Osteoblast (primary cell): Measurements from ENCODE around the gene BTBD1. TPM values are rescaled to one million over a fixed set of nuclear protein-coding genes. Genes with fewer than 3 reads are reported as not detected.

Experiments used
- DNase-seq: peaks from one replicate; pipeline ENCODE4 v3.0.0; 2011; ENCODE audit warnings: low spot score, mixed read lengths; ENCODE audit not compliant: insufficient read length; ENCODE audit errors: missing footprints
- H2AFZ ChIP-seq: 2 replicates; pipeline ENCODE4 v1.6.0; 2011; ENCODE audit warnings: mild to moderate bottlenecking, low read length
- H3K27ac ChIP-seq: 2 replicates; pipeline ENCODE4 v1.5.1; 2011; ENCODE audit warnings: mild to moderate bottlenecking, low read depth, low read length, moderate library complexity
- H3K27me3 ChIP-seq: 2 replicates; pipeline ENCODE4 v1.6.0; 2012; ENCODE audit warnings: mild to moderate bottlenecking, control low read depth, inconsistent platforms, low read length, moderate library complexity; ENCODE audit not compliant: insufficient read depth
- H3K36me3 ChIP-seq: 2 replicates; pipeline ENCODE4 v1.5.1; 2011; ENCODE audit warnings: mild to moderate bottlenecking, low read length, control low read depth, moderate library complexity; ENCODE audit not compliant: insufficient read depth
- H3K4me1 ChIP-seq: 2 replicates; pipeline ENCODE4 v1.5.1; 2011; ENCODE audit warnings: mild to moderate bottlenecking, low read length, control low read depth, moderate library complexity; ENCODE audit not compliant: insufficient read depth
- H3K4me2 ChIP-seq: 2 replicates; pipeline ENCODE4 v1.6.0; 2011; ENCODE audit warnings: mild to moderate bottlenecking, low read length; ENCODE audit not compliant: insufficient read depth
- H3K4me3 ChIP-seq: fragments of 200-600 bp; sonication (generic); 3 replicates; pipeline ENCODE4 v1.5.1; 2012; ENCODE audit warnings: mild to moderate bottlenecking, low read length, inconsistent platforms; ENCODE audit not compliant: insufficient read depth
- H3K79me2 ChIP-seq: 2 replicates; pipeline ENCODE4 v1.6.0; 2012; ENCODE audit warnings: mild to moderate bottlenecking, low read length, control low read depth, inconsistent platforms; ENCODE audit not compliant: insufficient read depth
- H3K9me3 ChIP-seq: 2 replicates; pipeline ENCODE4 v1.5.1; 2011; ENCODE audit warnings: low read depth, low read length, control low read depth
- H4K20me1 ChIP-seq: 2 replicates; pipeline ENCODE4 v1.6.0; 2012; ENCODE audit warnings: mild to moderate bottlenecking, low read length, control low read depth; ENCODE audit not compliant: insufficient read depth
- total RNA-seq: library from RNA; depleted of rRNA; stranded (reverse); fragments of >200 nt; gene quantifications from 2 replicates; pipeline ENCODE4 v1.2.3, GENCODE V29; 2012
- TF ChIP-seq, protein P1 (sequence below): IDR thresholded peaks from 2 replicates; pipeline ENCODE4 v1.5.1; 2011; ENCODE audit warnings: mild to moderate bottlenecking, low read depth, low read length, moderate library complexity; ENCODE audit errors: extremely low read depth

BTBD1 gene
- total RNA-seq, 1 donor = 88.3 TPM

DNA sequence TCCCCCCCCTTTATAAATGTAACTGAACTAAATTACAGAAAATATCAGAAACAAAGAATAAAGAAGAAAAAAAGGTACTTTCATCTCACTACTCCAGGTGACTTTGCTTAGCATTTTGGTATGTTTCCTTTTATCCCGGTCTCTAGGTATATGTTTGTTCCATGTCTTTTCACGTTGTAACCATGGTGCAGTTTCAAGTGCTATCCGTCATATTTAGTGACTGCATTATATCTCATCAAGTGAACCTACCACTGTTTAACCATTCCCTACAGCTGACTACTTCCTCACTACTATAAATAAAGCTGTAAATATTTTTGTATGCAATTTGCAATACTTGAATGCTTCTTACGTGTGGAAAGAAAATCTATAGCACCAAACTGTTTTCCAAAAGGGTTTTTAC, 2.2 kb downstream of the BTBD1 start:
- Histone ChIP-seq H2AFZ (no peak overlapping the region), H3K4me2 (peak overlapping the region; percentile 96), H3K79me2 (peaks cover 68% of the 10 kb centered on the region), H3K4me3 (peak overlapping the region; percentile 94), H3K27me3 (no peaks in the 10 kb centered on the region), H3K4me1 (peaks cover 30% of the 10 kb centered on the region), H3K36me3 (no peaks in the 10 kb centered on the region), H4K20me1 (peaks cover 46% of the 10 kb centered on the region), H3K9me3 (no peaks in the 10 kb centered on the region), H3K27ac (peak overlapping the region; percentile 86)
- TF ChIP-seq, protein P1, sequence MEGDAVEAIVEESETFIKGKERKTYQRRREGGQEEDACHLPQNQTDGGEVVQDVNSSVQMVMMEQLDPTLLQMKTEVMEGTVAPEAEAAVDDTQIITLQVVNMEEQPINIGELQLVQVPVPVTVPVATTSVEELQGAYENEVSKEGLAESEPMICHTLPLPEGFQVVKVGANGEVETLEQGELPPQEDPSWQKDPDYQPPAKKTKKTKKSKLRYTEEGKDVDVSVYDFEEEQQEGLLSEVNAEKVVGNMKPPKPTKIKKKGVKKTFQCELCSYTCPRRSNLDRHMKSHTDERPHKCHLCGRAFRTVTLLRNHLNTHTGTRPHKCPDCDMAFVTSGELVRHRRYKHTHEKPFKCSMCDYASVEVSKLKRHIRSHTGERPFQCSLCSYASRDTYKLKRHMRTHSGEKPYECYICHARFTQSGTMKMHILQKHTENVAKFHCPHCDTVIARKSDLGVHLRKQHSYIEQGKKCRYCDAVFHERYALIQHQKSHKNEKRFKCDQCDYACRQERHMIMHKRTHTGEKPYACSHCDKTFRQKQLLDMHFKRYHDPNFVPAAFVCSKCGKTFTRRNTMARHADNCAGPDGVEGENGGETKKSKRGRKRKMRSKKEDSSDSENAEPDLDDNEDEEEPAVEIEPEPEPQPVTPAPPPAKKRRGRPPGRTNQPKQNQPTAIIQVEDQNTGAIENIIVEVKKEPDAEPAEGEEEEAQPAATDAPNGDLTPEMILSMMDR = no peak
- DNase-seq = no peak

DNA sequence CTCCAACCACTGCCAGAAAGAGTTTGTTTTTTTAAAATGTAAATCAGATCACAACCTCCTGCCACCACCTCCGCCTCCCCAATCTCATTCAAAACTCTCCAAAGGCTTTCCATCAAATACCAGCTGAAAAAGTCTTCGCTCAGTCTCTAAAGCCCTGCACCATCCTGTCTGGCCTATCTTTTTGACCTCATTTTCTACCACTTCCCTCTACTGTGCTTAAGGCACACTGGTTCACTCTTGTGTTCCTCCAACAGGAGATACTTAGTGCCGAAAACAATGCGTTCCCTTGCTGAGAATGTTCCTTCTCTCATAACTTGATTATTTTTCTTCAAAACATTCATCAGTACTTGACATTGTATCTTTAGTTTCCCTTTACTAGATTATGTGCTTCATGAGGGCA, 3.5 kb downstream of the BTBD1 start:
- H3K4me2 ChIP-seq = no peak overlapping the region
- H3K36me3 ChIP-seq = no peaks in the 10 kb centered on the region
- H3K79me2 ChIP-seq = peaks cover 81% of the 10 kb centered on the region
- TF ChIP-seq, protein P1 = no peak
- no peaks in the 10 kb centered on the region for H3K9me3 ChIP-seq
- DNase-seq = no peak
- no peak overlapping the region for H3K4me3 ChIP-seq
- no peak overlapping the region for H3K27ac ChIP-seq
- peaks cover 53% of the 10 kb centered on the region for H4K20me1 ChIP-seq
- H3K27me3 ChIP-seq = no peaks in the 10 kb centered on the region
- peaks cover 29% of the 10 kb centered on the region for H3K4me1 ChIP-seq
- no peak overlapping the region for H2AFZ ChIP-seq

DNA sequence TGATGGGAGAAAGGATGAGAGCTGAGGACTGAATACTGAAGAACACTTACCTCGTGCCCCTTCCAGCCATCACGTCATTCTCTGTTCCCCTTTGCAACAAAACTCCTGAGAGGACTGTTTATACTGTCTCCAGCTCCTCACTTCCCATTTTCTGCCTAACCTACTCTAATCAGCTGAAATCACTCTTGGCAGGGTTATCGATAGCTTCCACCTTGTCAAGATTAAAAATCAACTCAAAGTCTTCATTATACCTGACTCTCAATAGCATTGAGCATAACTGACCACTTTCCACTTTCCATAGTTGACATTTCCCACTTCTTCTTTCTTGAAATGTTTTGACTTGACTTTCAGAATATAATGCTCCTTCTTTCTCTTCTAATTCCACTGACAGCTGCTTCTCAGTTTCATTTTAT, 4.3 kb downstream of the BTBD1 start:
- no peak overlapping the region for H2AFZ ChIP-seq

DNA sequence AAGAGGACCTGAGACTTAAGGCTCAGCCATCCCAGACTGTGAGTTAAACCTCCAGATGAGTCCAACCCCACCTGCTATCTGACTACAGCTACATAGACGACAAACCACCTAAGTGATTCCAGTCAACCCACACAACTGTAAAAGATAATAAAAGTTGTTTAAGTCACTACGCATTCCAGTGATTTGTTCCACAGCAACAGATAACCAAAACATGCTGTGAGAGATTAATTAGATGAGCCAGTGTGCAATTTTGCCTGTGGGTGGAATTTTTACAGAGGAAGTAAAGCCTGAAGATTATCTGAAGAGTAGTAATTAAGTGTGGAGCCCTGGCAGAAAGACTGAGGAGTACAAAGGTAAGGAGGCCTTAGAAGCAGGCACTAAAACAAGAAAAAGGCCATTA, 5.4 kb downstream of the BTBD1 start:
- H3K27me3 ChIP-seq = no peaks in the 10 kb centered on the region
- TF ChIP-seq, protein P1 = no peak
- no peak for DNase-seq
- peak overlapping the region; percentile 17 for H3K27ac ChIP-seq
- no peaks in the 10 kb centered on the region for H3K9me3 ChIP-seq
- no peaks in the 10 kb centered on the region for H3K36me3 ChIP-seq
- peaks cover 25% of the 10 kb centered on the region for H3K4me1 ChIP-seq
- H4K20me1 ChIP-seq = peaks cover 68% of the 10 kb centered on the region
- H2AFZ ChIP-seq = no peak overlapping the region
- H3K4me2 ChIP-seq = peak overlapping the region; percentile 6
- no peak overlapping the region for H3K4me3 ChIP-seq
- H3K79me2 ChIP-seq = peaks cover 98% of the 10 kb centered on the region

More for the DNA sequence above, 4.3 kb downstream of the BTBD1 start:
- no peak for DNase-seq
- Histone ChIP-seq H3K27ac (no peak overlapping the region), H3K27me3 (no peaks in the 10 kb centered on the region), H3K9me3 (no peaks in the 10 kb centered on the region), H3K36me3 (no peaks in the 10 kb centered on the region), H3K4me2 (no peak overlapping the region), H4K20me1 (peaks cover 59% of the 10 kb centered on the region), H3K4me3 (no peak overlapping the region), H3K4me1 (peaks cover 29% of the 10 kb centered on the region), H3K79me2 (peaks cover 89% of the 10 kb centered on the region)
- TF ChIP-seq, protein P1 = no peak
